ENCODE measurements around the gene FERMT3.

FERMT3 gene

GRCh38 chr11:64251016-64251752, 44.7 kb downstream of the FERMT3 start, which contains the start of gene PLCB3:
Gene PLCB3, plus strand, starts transcription at chr11:64251530. Its CDS starts 120 bp downstream, at chr11:64251650.
- DNase-seq = peak; percentile 54 to 71

DNA sequence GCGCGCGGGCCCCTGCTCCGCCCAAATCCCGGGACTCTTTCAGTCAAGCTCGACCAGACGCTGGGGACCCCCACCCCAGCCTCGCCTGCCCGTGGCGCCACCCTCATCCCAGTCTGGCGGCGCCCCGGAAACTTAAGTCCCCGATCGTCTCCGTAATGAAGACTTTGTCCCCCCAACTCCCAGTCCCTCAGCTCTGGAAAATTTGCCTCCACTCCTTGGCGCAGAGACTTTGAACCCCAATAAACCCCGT, 45.2 kb downstream of the FERMT3 start:
- DNase-seq = no peak

DNA sequence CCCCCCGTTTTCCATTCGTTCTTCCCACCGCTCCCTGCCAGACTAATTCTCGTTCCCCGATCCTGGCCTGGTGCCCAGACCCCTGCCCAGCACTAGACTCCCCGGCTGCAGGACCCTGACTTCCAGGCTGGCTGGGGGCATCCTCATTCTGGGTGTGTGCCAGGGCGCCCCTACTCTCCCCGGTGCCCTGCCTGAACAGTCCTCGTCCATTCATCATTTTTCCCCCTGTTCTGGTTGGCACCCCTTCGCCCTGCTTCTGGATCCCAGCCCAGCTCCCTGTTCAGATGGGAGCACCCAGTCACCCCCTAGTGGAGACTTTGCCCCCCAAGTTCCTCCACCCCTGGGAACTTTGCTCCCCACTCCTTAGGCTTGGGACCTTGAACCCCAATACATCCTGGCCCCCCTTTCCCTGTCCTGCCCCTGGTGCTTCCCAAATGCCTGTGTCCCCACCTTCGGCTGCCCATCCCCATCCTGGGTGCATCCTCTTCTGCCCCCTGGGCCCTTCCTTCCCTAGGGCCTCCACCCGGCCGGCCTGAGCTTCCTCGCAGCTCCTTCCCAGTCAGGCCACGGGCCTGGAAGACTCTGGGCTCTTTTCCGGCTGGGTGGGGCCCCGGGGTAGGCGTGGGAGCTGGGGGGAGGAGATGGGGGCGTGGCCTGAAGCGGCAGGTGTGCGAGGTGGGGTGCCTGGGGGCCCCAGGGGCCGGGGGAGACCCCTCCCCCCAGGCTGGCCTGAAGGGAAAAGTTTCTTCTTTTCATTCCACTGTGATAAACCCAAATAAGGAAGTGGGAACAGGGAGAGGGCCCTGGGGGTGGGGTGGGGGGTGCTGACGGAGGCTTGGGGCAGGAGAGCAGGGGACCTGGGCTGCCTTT, 45.7 kb downstream of the FERMT3 start:
- DNase-seq = no peak

DNA sequence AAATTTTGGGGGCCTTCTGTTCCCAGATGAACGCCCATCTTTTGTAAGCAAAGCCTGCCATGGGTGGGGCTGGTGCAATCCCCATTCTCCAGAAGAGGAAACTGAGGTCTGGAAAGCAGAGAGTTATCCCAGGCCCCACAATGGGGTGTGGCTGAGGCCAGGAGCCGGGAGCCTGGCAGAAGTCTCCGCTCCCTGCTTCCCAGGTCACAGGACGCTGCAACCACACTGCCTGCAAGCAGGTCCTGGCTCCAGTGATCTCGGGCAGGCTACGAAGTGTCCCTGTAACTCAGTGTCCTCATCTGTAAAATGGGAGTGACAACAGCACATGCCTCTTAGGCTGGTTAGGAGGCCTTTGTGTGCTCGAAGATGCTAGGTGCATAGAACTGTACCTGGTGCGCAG, 46.5 kb downstream of the FERMT3 start:
- DNase-seq = no peak

GRCh38 chr11:64253481-64253880, 47.0 kb downstream of the FERMT3 start:
- DNase-seq = no peak

- DNase-seq = no peak
These were observed 47.8 kb downstream of the FERMT3 start for GRCh38 chr11:64254326-64254725.

DNA sequence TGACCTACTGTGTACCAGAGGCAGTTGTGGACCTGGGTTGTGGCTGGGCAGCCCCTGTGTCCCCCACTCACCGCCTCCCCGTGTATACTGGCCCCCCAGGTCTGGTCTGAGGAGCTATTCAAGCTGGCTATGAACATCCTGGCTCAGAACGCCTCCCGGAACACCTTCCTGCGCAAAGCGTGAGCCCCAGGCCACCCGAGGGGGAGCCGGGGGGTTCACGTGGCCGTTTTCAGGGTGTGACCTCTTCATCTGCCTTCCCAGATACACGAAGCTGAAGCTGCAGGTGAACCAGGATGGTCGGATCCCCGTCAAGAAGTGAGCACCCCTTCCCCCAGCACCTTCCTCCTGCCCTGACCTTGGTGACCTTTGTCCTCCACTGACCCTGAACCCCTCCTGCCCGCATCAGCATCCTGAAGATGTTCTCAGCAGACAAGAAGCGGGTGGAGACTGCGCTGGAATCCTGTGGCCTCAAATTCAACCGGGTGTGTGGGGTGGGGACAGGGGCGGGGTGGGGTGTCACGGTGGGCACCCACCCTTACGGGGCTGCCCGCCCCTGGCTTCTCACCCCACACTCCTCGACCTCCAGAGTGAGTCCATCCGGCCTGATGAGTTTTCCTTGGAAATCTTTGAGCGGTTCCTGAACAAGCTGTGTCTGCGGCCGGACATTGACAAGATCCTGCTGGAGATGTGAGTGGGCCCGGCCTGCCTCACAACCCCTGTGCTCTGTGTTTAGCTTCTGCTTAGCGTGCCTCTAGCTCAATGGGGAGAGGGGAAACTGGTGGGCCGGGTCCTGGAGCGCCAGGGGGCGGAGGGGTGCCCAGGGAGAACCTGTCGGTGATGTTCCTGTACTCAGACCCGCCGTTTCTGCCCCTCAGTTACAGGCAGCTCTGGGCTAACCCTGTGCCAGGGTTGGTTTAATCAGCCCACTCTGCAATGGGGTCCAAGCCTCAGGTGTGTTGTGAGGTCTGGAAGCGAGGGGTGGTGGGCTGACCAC, 48.9 kb downstream of the FERMT3 start:
- no peak for DNase-seq

GRCh38 chr11:64256300-64256699, 49.8 kb downstream of the FERMT3 start:
- DNase-seq = no peak

DNA sequence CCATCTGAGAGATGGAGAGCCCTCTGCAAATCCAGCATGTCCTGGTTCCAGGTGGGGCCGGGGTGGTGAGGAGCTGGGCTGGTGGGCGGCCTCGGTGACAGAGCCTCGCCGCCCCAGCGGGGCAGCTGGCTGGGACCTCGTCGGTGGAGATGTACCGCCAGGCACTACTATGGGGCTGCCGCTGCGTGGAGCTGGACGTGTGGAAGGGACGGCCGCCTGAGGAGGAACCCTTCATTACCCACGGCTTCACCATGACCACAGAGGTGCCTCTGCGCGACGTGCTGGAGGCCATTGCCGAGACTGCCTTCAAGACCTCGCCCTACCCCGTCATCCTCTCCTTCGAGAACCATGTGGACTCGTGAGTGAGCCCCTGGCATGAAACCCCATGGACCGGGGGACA, 51.8 kb downstream of the FERMT3 start:
- no peak for DNase-seq

GRCh38 chr11:64258946-64259532, 52.5 kb downstream of the FERMT3 start:
- no peak for DNase-seq

GRCh38 chr11:64259533-64260067, 53.1 kb downstream of the FERMT3 start:
- no peak for DNase-seq

- DNase-seq = no peak
These were observed 53.7 kb downstream of the FERMT3 start for GRCh38 chr11:64260147-64260708.

DNA sequence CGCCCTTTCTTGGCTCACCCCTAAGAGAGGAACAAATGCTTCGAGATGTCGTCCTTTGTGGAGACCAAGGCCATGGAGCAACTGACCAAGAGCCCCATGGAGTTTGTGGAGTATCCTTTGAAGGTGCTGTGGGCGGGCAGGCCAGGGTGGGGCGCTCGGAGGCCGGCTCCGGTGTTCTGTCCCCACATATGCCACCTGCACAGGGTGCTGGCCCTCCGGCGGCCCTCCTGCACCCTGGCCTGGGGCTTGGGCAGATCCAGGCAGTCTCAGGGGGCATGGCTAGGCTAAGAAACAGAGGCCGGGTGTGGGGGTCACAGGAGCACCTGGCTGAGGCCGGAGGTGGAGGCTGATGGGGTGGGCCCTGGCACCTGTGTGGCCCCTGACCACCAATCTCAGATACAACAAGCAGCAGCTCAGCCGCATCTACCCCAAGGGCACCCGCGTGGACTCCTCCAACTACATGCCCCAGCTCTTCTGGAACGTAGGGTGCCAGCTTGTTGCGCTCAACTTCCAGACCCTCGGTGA, 55.1 kb downstream of the FERMT3 start:
- DNase-seq = no peak

GRCh38 chr11:64262271-64263002, 55.9 kb downstream of the FERMT3 start:
- no peak for DNase-seq

DNA sequence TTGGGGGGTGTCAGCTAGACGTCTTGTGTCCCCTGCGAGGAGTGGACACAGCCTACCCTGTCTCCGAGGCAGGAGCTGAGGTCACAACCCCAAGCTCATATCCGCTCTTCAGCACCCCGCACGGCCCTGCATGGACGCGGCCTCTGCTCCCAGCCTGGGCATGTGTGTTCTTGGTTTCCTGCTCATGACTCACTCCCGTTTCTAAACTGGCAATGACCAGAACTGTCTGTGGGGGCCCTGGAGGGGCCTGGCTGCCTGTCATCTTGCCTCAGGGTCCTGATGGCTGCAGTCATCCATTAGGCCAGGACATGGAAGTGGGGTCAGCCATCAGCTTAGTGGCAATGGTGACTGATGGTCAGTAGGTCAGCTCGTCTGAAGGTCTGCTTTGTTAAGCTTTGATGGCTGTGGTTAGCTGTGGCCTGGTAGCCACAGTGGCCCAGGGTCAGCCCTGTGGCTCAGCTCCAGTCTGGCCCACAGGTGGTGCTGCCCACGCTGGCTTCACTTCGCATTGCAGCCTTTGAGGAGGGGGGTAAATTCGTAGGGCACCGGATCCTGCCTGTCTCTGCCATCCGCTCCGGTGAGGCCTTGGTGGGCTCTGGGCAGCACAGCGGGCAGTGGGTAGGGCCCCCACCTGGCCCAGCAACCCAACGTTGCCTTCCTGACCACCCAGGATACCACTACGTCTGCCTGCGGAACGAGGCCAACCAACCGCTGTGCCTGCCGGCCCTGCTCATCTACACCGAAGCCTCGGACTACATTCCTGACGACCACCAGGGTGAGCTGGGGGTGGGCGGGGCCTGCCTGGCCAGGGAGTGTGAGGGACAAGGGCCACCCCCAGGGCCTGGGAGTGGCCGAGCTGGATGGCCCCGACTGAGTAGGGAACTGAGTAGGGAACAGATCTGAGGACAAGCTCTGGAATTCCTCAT, 56.8 kb downstream of the FERMT3 start:
- no peak for DNase-seq

DNA sequence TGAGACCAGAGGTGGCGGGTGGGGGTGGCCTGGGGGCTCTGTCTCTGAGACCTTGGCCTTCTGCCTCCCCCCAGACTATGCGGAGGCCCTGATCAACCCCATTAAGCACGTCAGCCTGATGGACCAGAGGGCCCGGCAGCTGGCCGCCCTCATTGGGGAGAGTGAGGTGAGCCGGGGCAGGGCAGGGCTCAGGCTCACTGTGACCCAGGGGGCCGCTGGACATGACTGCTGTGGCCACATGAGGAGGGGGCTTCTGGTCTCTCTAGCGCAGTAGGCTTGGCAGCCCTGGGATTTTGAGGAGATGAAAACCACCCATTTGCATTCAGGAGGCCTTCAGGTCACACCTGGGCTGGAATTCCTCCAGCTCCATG, 57.4 kb downstream of the FERMT3 start:
- DNase-seq = no peak

DNA sequence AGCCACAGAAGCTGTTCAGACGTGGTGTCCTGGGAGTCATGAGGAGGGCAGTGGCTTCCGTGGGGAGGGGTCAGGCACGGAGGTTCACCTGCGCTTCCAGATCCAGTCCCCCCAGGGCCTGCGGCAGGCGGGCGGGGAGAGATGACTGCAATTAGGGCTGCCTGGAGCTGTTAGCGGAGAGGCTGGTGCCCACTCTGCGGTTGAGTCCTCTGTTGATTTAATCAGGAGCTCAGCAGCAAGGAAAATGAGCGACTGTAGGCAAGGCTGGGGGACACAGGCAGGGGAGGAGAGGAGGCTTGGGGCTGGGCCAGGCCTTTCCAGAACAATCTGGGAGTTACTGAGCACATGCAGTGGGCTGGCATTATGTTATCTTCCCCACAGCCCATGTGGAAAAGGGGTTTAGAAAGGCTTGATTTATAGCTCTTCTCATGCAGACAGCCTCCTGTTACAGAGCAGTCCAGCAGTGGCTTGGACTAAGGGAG, 57.9 kb downstream of the FERMT3 start:
- no peak for DNase-seq

DNA sequence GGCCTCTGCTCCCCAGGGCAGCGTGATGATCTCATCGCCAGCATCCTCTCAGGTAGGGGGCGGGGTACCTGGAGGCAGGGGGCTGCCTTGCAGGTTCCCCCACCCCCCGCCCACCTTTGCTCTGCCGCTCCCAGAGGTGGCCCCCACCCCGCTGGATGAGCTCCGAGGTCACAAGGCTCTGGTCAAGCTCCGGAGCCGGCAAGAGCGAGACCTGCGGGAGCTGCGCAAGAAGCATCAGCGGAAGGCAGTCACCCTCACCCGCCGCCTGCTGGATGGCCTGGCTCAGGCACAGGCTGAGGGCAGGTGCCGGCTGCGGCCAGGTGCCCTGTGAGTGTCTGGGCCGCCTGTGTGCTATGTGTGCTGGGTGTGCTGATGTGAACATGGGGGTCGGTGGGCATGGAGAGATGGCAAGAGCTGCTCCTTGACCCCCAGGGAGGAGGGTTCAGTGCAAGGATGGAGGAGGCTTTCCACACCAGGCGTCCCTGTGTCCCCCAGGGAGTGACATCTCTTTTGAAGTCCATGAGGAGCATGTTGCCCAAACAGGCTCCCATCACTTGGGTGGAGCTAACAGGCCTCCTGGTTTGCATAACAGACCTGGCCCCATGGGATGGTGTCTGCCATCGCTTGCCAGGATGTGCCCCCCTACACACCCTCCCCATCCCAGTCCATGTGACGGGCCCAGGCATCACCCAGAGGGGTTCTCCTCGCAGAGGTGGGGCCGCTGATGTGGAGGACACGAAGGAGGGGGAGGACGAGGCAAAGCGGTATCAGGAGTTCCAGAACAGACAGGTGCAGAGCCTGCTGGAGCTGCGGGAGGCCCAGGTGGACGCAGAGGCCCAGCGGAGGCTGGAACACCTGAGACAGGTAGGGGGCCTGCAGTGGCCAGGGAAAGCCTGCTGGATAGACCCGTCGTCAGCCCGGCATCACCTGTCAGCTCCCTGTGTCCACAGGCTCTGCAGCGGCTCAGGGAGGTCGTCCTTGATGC, 58.9 kb downstream of the FERMT3 start:
- no peak for DNase-seq

GRCh38 chr11:64266339-64266738, 59.8 kb downstream of the FERMT3 start:
- DNase-seq = no peak
